ENCODE data around the gene CTNNBL1.

Gene CTNNBL1

DNA sequence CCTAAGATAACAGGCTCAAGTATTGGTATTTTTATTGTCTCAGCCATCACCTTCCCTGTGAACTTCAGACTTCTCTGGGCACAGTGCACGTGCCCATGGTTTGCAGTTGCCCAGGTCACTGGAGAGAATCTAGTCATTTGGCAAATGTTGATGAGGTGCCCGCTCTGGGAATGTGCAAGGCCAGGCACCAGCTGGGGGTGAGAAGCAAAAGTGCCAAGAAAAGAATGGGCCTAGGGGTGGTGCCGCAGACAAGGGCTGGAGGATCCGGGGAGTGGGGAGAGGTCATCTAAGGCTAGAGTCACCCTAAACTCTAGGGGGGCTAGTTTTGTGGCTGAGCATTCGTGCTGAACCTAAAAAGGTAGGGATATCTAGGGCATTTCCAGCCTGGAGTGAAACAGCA, 152.0 kb downstream of the CTNNBL1 start:
- no peak for DNase-seq (ENCODE audit: low read depth)
- TF ChIP-seq, protein P1, sequence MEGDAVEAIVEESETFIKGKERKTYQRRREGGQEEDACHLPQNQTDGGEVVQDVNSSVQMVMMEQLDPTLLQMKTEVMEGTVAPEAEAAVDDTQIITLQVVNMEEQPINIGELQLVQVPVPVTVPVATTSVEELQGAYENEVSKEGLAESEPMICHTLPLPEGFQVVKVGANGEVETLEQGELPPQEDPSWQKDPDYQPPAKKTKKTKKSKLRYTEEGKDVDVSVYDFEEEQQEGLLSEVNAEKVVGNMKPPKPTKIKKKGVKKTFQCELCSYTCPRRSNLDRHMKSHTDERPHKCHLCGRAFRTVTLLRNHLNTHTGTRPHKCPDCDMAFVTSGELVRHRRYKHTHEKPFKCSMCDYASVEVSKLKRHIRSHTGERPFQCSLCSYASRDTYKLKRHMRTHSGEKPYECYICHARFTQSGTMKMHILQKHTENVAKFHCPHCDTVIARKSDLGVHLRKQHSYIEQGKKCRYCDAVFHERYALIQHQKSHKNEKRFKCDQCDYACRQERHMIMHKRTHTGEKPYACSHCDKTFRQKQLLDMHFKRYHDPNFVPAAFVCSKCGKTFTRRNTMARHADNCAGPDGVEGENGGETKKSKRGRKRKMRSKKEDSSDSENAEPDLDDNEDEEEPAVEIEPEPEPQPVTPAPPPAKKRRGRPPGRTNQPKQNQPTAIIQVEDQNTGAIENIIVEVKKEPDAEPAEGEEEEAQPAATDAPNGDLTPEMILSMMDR (IDR thresholded peaks at IDR 0.05; ENCODE audit: low read length, missing control alignments) = no peak
- no peak overlapping the region for H3K4me3 ChIP-seq (replicated peaks; ENCODE audit: low read depth, low read length)

GRCh38 chr20:37846573-37846972, 152.7 kb downstream of the CTNNBL1 start:
- TF ChIP-seq, protein P1 (IDR thresholded peaks at IDR 0.05; ENCODE audit: low read length, missing control alignments) = no peak
- DNase-seq (ENCODE audit: low read depth) = no peak
- H3K4me3 ChIP-seq (replicated peaks; ENCODE audit: low read depth, low read length) = no peak overlapping the region

DNA sequence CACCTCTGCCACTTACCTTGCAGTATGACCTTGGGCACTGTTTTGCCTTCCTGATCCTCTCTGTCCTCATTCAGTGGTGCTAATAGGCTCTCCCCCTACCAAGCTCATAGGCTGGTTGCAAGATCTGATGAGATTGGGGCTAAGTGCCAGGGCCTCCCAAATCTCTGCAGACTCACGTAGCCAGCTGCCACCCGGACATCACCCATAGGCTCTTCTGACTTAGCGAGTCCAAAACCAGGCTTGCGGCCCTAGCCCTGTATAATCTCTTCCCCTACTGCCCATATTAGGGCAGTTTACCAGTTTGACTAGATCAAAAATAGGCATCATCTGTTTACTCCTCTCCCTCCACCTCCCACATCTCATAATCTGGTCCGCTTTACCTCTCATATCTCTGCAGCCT, 154.9 kb downstream of the CTNNBL1 start:
- no peak for DNase-seq (ENCODE audit: low read depth)
- TF ChIP-seq, protein P1 (IDR thresholded peaks at IDR 0.05; ENCODE audit: low read length, missing control alignments) = no peak
- H3K4me3 ChIP-seq (replicated peaks; ENCODE audit: low read depth, low read length) = no peak overlapping the region

DNA sequence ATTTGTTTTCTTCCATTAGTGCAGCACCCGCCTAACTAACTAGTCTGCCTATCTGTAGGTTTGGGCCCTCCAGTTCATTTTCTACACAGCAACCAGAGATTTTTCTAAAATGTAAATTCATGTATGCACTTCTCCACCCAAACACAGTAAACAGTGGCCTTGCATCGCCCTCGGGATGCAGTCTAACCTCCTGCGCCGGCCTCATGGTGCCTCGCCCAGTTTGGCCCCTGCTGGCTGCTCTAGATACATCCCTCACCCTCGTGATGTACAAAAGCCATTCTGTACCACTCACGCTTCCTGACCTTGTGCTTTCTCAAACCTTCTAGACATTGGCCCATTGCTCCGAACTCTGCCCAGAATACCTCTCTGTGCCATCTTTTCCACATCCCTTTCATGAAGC, 155.3 kb downstream of the CTNNBL1 start:
- TF ChIP-seq, protein P1 (IDR thresholded peaks at IDR 0.05; ENCODE audit: low read length, missing control alignments) = no peak
- no peak for DNase-seq (ENCODE audit: low read depth)
- no peak overlapping the region for H3K4me3 ChIP-seq (replicated peaks; ENCODE audit: low read depth, low read length)

DNA sequence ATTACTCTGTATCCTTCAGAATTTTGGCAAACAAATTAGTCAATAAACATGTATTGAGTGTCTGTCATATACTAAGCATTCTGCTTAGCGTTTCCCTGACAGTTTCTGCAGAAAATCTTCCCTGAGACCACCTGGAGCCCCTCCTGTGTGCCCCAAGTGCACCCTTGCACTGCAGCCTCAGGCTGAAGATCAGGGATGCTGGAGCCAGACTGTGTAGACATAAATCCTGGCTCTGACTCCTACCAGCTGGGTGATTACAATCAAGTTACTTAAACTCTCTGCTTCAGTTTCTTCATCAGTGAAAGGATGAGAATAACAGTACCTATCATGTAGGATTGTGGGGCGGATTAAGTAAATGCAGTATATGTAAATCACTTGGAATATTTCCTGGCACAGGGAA, 155.7 kb downstream of the CTNNBL1 start:
- no peak overlapping the region for H3K4me3 ChIP-seq (replicated peaks; ENCODE audit: low read depth, low read length)
- DNase-seq (ENCODE audit: low read depth) = no peak
- TF ChIP-seq, protein P1 (IDR thresholded peaks at IDR 0.05; ENCODE audit: low read length, missing control alignments) = no peak

GRCh38 chr20:37850036-37850592, 156.3 kb downstream of the CTNNBL1 start:
- H3K4me3 ChIP-seq (replicated peaks; ENCODE audit: low read depth, low read length) = no peak overlapping the region
- no peak for DNase-seq (ENCODE audit: low read depth)
- TF ChIP-seq, protein P1 (IDR thresholded peaks at IDR 0.05; ENCODE audit: low read length, missing control alignments) = no peak

GRCh38 chr20:37850724-37851355, 157.0 kb downstream of the CTNNBL1 start:
- DNase-seq (ENCODE audit: low read depth) = peak; percentile 1
- TF ChIP-seq, protein P1 (IDR thresholded peaks at IDR 0.05; ENCODE audit: low read length, missing control alignments) = no peak

More at GRCh38 chr20:37850724-37851355, 157.0 kb downstream of the CTNNBL1 start:
- H3K4me3 ChIP-seq (replicated peaks; ENCODE audit: low read depth, low read length) = no peak overlapping the region
